ENCODE measurements around the gene RASGRP1. TPM values are rescaled to one million over a fixed set of nuclear protein-coding genes. Genes with fewer than 3 reads are reported as not detected.

Gene RASGRP1
- total RNA-seq, 1 experiment from 2014 or later: 0.51 TPM

DNA sequence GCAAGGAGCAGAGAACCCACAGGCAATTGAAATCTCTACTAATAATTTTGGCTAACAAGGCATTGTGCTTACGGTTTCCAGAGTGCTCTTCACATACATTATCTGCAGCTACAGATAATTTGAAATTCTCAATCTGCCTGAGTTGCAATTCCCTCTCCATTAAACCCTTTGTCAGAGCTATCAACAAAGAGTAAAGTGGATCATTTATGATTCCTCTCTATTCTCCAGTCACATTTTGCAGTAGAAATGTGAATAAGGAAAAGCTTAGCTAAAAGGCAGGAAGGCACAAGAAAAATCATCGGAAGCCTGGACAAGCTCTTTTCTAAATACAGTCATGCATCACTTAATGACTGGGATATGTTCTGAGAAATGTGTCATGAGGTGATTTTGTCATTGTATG is 61.1 kb downstream of the RASGRP1 start:
- H3K36me3 ChIP-seq (ENCODE audit: control insufficient read depth, insufficient read depth, low read length): no peaks in the 10 kb centered on the region
- no TSS peak for BruUV-seq (replicated peaks)
- DNase-seq (ENCODE audit: low read depth, low spot score) (no peak), ATAC-seq (no peak)
- H3K9me3 ChIP-seq (ENCODE audit: control insufficient read depth, insufficient read depth, low read depth, low read length): no peaks in the 10 kb centered on the region
- in situ Hi-C loops (cut with HindIII; ENCODE audit: low pct_unique_long_range_greater_than_20kb, low sequenced_read_pairs): no loop called here
- H3K27ac ChIP-seq (ENCODE audit: low read length): no peak overlapping the region
- TF ChIP-seq TCF7L2 (IDR thresholded peaks at IDR 0.05; ENCODE audit: low read depth, low read length) (no peak), POLR2AphosphoS5 (IDR thresholded peaks at IDR 0.05; ENCODE audit: low read depth, low read length) (no peak), REST (IDR thresholded peaks at IDR 0.05; ENCODE audit: insufficient read depth in 1 of 2, low read depth in 2 of 2, low read length in 1 of 2) (no peak)
- ChIA-PET CTCF (no interaction called here), POLR2A (no interaction called here)
- no peaks in the 10 kb centered on the region for H3K4me1 ChIP-seq (ENCODE audit: control insufficient read depth, insufficient read depth, low read length)
- H3K4me3 ChIP-seq (ENCODE audit: low read depth in 2 of 2, low read length in 2 of 2): no peak overlapping the region
- intact Hi-C loops (cut with micrococcal nuclease; ENCODE audit: unreplicated experiment): no loop called here
- no peaks in the 10 kb centered on the region for H3K27me3 ChIP-seq (ENCODE audit: control insufficient read depth, insufficient read depth, low read length)

- Histone ChIP-seq H3K36me3 (ENCODE audit: control insufficient read depth, insufficient read depth, low read length) (no peaks in the 10 kb centered on the region), H3K4me1 (ENCODE audit: control insufficient read depth, insufficient read depth, low read length) (no peaks in the 10 kb centered on the region), H3K4me3 (ENCODE audit: low read depth in 2 of 2, low read length in 2 of 2) (no peak overlapping the region), H3K27ac (ENCODE audit: low read length) (no peak overlapping the region), H3K9me3 (ENCODE audit: control insufficient read depth, insufficient read depth, low read depth, low read length) (no peaks in the 10 kb centered on the region), H3K27me3 (ENCODE audit: control insufficient read depth, insufficient read depth, low read length) (no peaks in the 10 kb centered on the region)
- POLR2A ChIA-PET: no interaction called here
- intact Hi-C loops (cut with micrococcal nuclease; ENCODE audit: unreplicated experiment) (no loop called here), in situ Hi-C loops (cut with HindIII; ENCODE audit: low pct_unique_long_range_greater_than_20kb, low sequenced_read_pairs) (no loop called here)
- CTCF ChIA-PET: no interaction called here
- no peak for ATAC-seq
- BruUV-seq (replicated peaks): no TSS peak
- TF ChIP-seq POLR2AphosphoS5 (IDR thresholded peaks at IDR 0.05; ENCODE audit: low read depth, low read length) (no peak), REST (IDR thresholded peaks at IDR 0.05; ENCODE audit: insufficient read depth in 1 of 2, low read depth in 2 of 2, low read length in 1 of 2) (no peak), TCF7L2 (IDR thresholded peaks at IDR 0.05; ENCODE audit: low read depth, low read length) (no peak), SIN3A (IDR thresholded peaks at IDR 0.05; ENCODE audit: borderline replicate concordance, insufficient read depth, low read depth, low read length) (no peak)
- TF ChIP-seq, protein P1, sequence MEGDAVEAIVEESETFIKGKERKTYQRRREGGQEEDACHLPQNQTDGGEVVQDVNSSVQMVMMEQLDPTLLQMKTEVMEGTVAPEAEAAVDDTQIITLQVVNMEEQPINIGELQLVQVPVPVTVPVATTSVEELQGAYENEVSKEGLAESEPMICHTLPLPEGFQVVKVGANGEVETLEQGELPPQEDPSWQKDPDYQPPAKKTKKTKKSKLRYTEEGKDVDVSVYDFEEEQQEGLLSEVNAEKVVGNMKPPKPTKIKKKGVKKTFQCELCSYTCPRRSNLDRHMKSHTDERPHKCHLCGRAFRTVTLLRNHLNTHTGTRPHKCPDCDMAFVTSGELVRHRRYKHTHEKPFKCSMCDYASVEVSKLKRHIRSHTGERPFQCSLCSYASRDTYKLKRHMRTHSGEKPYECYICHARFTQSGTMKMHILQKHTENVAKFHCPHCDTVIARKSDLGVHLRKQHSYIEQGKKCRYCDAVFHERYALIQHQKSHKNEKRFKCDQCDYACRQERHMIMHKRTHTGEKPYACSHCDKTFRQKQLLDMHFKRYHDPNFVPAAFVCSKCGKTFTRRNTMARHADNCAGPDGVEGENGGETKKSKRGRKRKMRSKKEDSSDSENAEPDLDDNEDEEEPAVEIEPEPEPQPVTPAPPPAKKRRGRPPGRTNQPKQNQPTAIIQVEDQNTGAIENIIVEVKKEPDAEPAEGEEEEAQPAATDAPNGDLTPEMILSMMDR (IDR thresholded peaks at IDR 0.05): no peak
- DNase-seq (ENCODE audit: low read depth, low spot score): no peak
Observed at GRCh38 chr15:38499651-38500050, 65.0 kb downstream of the RASGRP1 start.
